Neural cell (in vitro differentiated cells): Measurements from ENCODE around the gene IMMP2L. TPM values are rescaled to one million over a fixed set of nuclear protein-coding genes. Genes with fewer than 3 reads are reported as not detected.

Experiments used
- H2AFZ ChIP-seq: fragments of 200-600, 300-800 bp; sonication (generic), shearing (Covaris generic); 2 replicates; pipeline ENCODE4 v1.6.0; 2014; ENCODE audit warnings: low read depth, mild to moderate bottlenecking, antibody characterized with exemption, low read length, moderate library complexity
- H3F3A ChIP-seq: fragments of 200-600 bp; shearing (Covaris generic); 2 replicates; pipeline ENCODE4 v1.6.1; 2016; ENCODE audit warnings: mild to moderate bottlenecking, moderate library complexity, mixed read lengths, antibody characterized with exemption, low read length; ENCODE audit not compliant: insufficient read depth, poor library complexity, severe bottlenecking
- H3K27ac ChIP-seq: fragments of 200-600, 300-800 bp; sonication (generic), shearing (Covaris generic); 2 replicates; pipeline ENCODE4 v1.5.1; 2014; ENCODE audit warnings: mild to moderate bottlenecking, low read length, moderate library complexity
- H3K27me3 ChIP-seq: fragments of 300-800, 200-600 bp; sonication (generic), shearing (Covaris generic); 2 replicates; pipeline ENCODE4 v1.6.0; 2014; ENCODE audit warnings: mild to moderate bottlenecking, low read depth, low read length, moderate library complexity; ENCODE audit not compliant: insufficient read depth
- H3K36me3 ChIP-seq: fragments of 300-800, 200-600 bp; sonication (generic), shearing (Covaris generic); 2 replicates; pipeline ENCODE4 v1.5.1; 2014; ENCODE audit warnings: mild to moderate bottlenecking, antibody characterized with exemption, low read length, moderate library complexity; ENCODE audit not compliant: insufficient read depth
- H3K4me2 ChIP-seq: fragments of 300-800, 200-600 bp; sonication (generic), shearing (Covaris generic); 2 replicates; pipeline ENCODE4 v1.6.0; 2014; ENCODE audit warnings: mild to moderate bottlenecking, low read length
- H3K4me3 ChIP-seq: fragments of 300-800, 200-600 bp; sonication (generic), shearing (Covaris generic); 2 replicates; pipeline ENCODE4 v1.5.1; 2014; ENCODE audit warnings: mild to moderate bottlenecking, low read length, moderate library complexity
- H3K79me2 ChIP-seq: fragments of 200-600 bp; shearing (Covaris generic); replicated peaks from 2 replicates; pipeline ENCODE4 v1.6.0; 2014; ENCODE audit warnings: mild to moderate bottlenecking, low read length, moderate library complexity; ENCODE audit not compliant: insufficient read depth
- H3K9ac ChIP-seq: fragments of 300-800, 200-600 bp; sonication (generic), shearing (Covaris generic); 2 replicates; pipeline ENCODE4 v1.6.1; 2016; ENCODE audit warnings: mild to moderate bottlenecking, low read length, mixed read lengths
- H3K9me2 ChIP-seq: fragments of 200-600 bp; shearing (Covaris generic); 2 replicates; pipeline ENCODE4 v1.6.1; 2016; ENCODE audit warnings: mild to moderate bottlenecking, low read length, mixed read lengths; ENCODE audit not compliant: insufficient read depth
- H3K9me3 ChIP-seq: fragments of 200-600, 300-800 bp; sonication (generic), shearing (Covaris generic); 2 replicates; pipeline ENCODE4 v1.6.1; 2016; ENCODE audit warnings: mild to moderate bottlenecking, mixed run types, low read length, moderate library complexity, mixed read lengths
- H4K20me1 ChIP-seq: fragments of 200-600 bp; shearing (Covaris generic); 2 replicates; pipeline ENCODE4 v1.6.1; 2016; ENCODE audit warnings: mild to moderate bottlenecking, mixed run types; ENCODE audit not compliant: insufficient read depth
- EP300 ChIP-seq: fragments of 450-650 bp; conservative IDR thresholded peaks from 2 replicates; pipeline ENCODE4 v1.6.1; 2014; ENCODE audit warnings: antibody characterized with exemption, mild to moderate bottlenecking, moderate library complexity; ENCODE audit not compliant: poor library complexity, severe bottlenecking
- EZH2 ChIP-seq: fragments of 200-600, 300-800 bp; shearing (Covaris generic), sonication (generic); IDR thresholded peaks from 2 replicates; pipeline ENCODE4 v1.6.1; 2014; ENCODE audit warnings: antibody characterized with exemption, low read length, borderline replicate concordance, mild to moderate bottlenecking; ENCODE audit not compliant: insufficient read depth, poor library complexity, severe bottlenecking
- MXI1 ChIP-seq: fragments of 450-650 bp; conservative IDR thresholded peaks from 2 replicates; pipeline ENCODE4 v1.6.1; 2014; ENCODE audit warnings: antibody characterized with exemption, mild to moderate bottlenecking; ENCODE audit not compliant: poor library complexity, severe bottlenecking
- POLR2AphosphoS5 ChIP-seq: IDR thresholded peaks from 2 replicates; pipeline ENCODE4 v1.6.1; 2012
- RAD21 ChIP-seq: fragments of 450-650 bp; conservative IDR thresholded peaks from 2 replicates; pipeline ENCODE4 v1.6.1; 2014; ENCODE audit warnings: antibody characterized with exemption, mild to moderate bottlenecking, moderate library complexity
- SMC3 ChIP-seq: fragments of 450-650 bp; conservative IDR thresholded peaks from 2 replicates; pipeline ENCODE4 v1.6.1; 2014; ENCODE audit warnings: antibody characterized with exemption, mild to moderate bottlenecking, moderate library complexity; ENCODE audit not compliant: poor library complexity
- TAF1 ChIP-seq: IDR thresholded peaks from 2 replicates; pipeline ENCODE4 v1.6.1; 2012; ENCODE audit warnings: low read depth
- polyA plus RNA-seq: library from polyadenylated mRNA; depleted of rRNA; stranded (reverse); fragments of >200 nt; gene quantifications from 2 replicates; pipeline ENCODE4 v1.2.3, GENCODE V29; 2014
- TF ChIP-seq, protein P1 (sequence below): IDR thresholded peaks from 2 replicates; pipeline ENCODE4 v1.6.1; 2012; ENCODE audit warnings: borderline replicate concordance
- TF ChIP-seq, protein P2 (sequence below): fragments of 450-650 bp; IDR thresholded peaks from 2 replicates; pipeline ENCODE4 v1.5.1; 2014; ENCODE audit warnings: antibody characterized with exemption, mild to moderate bottlenecking, moderate library complexity; ENCODE audit not compliant: poor library complexity, severe bottlenecking

The IMMP2L gene
- polyA plus RNA-seq, 1 donor from 2014 or later, result 9.7 TPM

DNA sequence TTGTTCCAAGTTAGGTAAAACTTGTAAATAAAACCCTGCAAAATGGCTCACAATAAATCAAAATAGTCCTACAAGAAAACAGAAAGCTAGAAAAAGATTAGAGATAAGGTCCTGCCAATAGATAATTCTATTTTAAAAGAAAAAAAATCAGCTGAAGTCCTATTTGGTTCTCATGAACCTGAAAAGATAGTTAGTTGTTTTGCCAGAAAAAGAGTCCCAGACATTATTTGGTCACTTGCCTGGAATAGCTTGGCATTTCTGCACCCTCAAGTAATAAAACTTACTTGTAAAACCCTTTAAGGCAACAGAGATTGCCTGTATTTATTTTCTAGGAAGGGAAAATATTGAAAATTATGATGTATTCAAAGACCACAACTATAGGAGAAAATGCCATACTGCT lies 423.7 kb downstream of the IMMP2L start:
- Histone ChIP-seq H3K9me3 (no peaks in the 10 kb centered on the region), H3K9me2 (no peaks in the 10 kb centered on the region), H3K27me3 (no peaks in the 10 kb centered on the region), H3F3A (no peaks in the 10 kb centered on the region), H3K36me3 (no peaks in the 10 kb centered on the region), H3K4me3 (no peak overlapping the region), H3K79me2 (no peaks in the 10 kb centered on the region), H2AFZ (no peak overlapping the region), H3K9ac (no peak overlapping the region), H4K20me1 (no peaks in the 10 kb centered on the region), H3K27ac (no peak overlapping the region), H3K4me2 (no peak overlapping the region)
- TF ChIP-seq SMC3, result no peak
- no peak for TF ChIP-seq TAF1
- TF ChIP-seq POLR2AphosphoS5, result no peak
- no peak for TF ChIP-seq EP300
- TF ChIP-seq, protein P1, sequence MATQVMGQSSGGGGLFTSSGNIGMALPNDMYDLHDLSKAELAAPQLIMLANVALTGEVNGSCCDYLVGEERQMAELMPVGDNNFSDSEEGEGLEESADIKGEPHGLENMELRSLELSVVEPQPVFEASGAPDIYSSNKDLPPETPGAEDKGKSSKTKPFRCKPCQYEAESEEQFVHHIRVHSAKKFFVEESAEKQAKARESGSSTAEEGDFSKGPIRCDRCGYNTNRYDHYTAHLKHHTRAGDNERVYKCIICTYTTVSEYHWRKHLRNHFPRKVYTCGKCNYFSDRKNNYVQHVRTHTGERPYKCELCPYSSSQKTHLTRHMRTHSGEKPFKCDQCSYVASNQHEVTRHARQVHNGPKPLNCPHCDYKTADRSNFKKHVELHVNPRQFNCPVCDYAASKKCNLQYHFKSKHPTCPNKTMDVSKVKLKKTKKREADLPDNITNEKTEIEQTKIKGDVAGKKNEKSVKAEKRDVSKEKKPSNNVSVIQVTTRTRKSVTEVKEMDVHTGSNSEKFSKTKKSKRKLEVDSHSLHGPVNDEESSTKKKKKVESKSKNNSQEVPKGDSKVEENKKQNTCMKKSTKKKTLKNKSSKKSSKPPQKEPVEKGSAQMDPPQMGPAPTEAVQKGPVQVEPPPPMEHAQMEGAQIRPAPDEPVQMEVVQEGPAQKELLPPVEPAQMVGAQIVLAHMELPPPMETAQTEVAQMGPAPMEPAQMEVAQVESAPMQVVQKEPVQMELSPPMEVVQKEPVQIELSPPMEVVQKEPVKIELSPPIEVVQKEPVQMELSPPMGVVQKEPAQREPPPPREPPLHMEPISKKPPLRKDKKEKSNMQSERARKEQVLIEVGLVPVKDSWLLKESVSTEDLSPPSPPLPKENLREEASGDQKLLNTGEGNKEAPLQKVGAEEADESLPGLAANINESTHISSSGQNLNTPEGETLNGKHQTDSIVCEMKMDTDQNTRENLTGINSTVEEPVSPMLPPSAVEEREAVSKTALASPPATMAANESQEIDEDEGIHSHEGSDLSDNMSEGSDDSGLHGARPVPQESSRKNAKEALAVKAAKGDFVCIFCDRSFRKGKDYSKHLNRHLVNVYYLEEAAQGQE, result no peak
- no peak for TF ChIP-seq MXI1
- TF ChIP-seq, protein P2, sequence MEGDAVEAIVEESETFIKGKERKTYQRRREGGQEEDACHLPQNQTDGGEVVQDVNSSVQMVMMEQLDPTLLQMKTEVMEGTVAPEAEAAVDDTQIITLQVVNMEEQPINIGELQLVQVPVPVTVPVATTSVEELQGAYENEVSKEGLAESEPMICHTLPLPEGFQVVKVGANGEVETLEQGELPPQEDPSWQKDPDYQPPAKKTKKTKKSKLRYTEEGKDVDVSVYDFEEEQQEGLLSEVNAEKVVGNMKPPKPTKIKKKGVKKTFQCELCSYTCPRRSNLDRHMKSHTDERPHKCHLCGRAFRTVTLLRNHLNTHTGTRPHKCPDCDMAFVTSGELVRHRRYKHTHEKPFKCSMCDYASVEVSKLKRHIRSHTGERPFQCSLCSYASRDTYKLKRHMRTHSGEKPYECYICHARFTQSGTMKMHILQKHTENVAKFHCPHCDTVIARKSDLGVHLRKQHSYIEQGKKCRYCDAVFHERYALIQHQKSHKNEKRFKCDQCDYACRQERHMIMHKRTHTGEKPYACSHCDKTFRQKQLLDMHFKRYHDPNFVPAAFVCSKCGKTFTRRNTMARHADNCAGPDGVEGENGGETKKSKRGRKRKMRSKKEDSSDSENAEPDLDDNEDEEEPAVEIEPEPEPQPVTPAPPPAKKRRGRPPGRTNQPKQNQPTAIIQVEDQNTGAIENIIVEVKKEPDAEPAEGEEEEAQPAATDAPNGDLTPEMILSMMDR, result no peak
- TF ChIP-seq EZH2, result no peak
- no peak for TF ChIP-seq RAD21

DNA sequence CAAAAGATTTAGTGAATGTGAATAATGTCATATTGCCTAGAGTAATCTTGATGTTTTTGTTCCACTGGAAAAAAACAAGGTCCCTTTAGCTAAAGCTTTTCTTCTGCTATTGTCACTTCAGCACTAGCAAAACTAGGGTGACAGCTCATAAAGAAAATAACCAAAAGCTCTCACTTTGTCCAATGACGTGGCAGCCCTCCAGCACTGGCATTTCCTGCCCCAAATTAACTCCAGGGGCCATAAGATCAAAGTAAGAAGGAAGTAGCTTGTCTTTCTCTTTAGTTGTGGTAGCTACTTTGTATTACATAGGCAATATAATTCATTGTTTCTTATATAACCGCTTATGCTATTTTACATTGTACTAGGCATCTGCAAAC lies 424.1 kb downstream of the IMMP2L start:
- no peak overlapping the region for H2AFZ ChIP-seq
- H3K27me3 ChIP-seq, result no peaks in the 10 kb centered on the region
- no peak overlapping the region for H3K9ac ChIP-seq
- H3K36me3 ChIP-seq, result no peaks in the 10 kb centered on the region
- no peak overlapping the region for H3K27ac ChIP-seq
- no peak overlapping the region for H3K4me3 ChIP-seq
- H3K9me2 ChIP-seq, result no peaks in the 10 kb centered on the region
- H3F3A ChIP-seq, result no peaks in the 10 kb centered on the region
- TF ChIP-seq EZH2, result no peak
- no peak for TF ChIP-seq RAD21
- no peak for TF ChIP-seq SMC3
- TF ChIP-seq, protein P1, result no peak
- TF ChIP-seq EP300, result no peak
- H3K9me3 ChIP-seq, result no peaks in the 10 kb centered on the region
- H3K79me2 ChIP-seq, result no peaks in the 10 kb centered on the region
- no peak overlapping the region for H3K4me2 ChIP-seq
- H4K20me1 ChIP-seq, result no peaks in the 10 kb centered on the region
